HEK293 (cell line): Measurements from ENCODE around the gene LMBR1.
A peak's percentile ranks its signal among the peaks of the same experiment; 100 is the strongest.

Experiments
- FEZF1 ChIP-seq: fragments of 450-650 bp; formaldehyde crosslinking; IDR thresholded peaks from 2 replicates; pipeline ENCODE4 v1.5.1; 2016; ENCODE audit warnings: missing biosample characterization, missing genetic modification characterization
- GFI1B ChIP-seq: fragments of 450-650 bp; formaldehyde crosslinking; IDR thresholded peaks from 2 replicates; pipeline ENCODE4 v1.5.1; 2016; ENCODE audit warnings: missing biosample characterization, missing genetic modification characterization
- GLIS1 ChIP-seq: fragments of 450-650 bp; formaldehyde crosslinking; IDR thresholded peaks from 2 replicates; pipeline ENCODE4 v1.5.1; 2016; ENCODE audit warnings: missing biosample characterization, missing genetic modification characterization
- INSM2 ChIP-seq: fragments of 450-650 bp; formaldehyde crosslinking; IDR thresholded peaks from 2 replicates; pipeline ENCODE4 v1.5.1; 2016; ENCODE audit warnings: missing biosample characterization, missing genetic modification characterization
- KLF10 ChIP-seq: fragments of 450-650 bp; IDR thresholded peaks from 2 replicates; pipeline ENCODE4 v1.5.1; 2018; ENCODE audit warnings: missing biosample characterization, mild to moderate bottlenecking, missing genetic modification characterization
- MEIS1 ChIP-seq: sonication (generic); formaldehyde crosslinking; IDR thresholded peaks from 2 replicates; pipeline ENCODE4 v1.8.1; 2022; ENCODE audit warnings: missing genetic modification reagents, mild to moderate bottlenecking, borderline replicate concordance
- RBAK ChIP-seq: fragments of 450-650 bp; formaldehyde crosslinking; IDR thresholded peaks from 2 replicates; pipeline ENCODE4 v1.5.1; 2016; ENCODE audit warnings: missing biosample characterization, missing genetic modification characterization
- SALL2 ChIP-seq: fragments of 450-650 bp; formaldehyde crosslinking; IDR thresholded peaks from 2 replicates; pipeline ENCODE4 v1.5.0; 2017; ENCODE audit warnings: missing biosample characterization, mild to moderate bottlenecking, missing genetic modification characterization, borderline replicate concordance
- SCRT2 ChIP-seq: fragments of 450-650 bp; formaldehyde crosslinking; IDR thresholded peaks from 2 replicates; pipeline ENCODE4 v1.5.1; 2016; ENCODE audit warnings: missing biosample characterization, missing genetic modification characterization
- ZBTB48 ChIP-seq: fragments of 450-650 bp; formaldehyde crosslinking; IDR thresholded peaks from 2 replicates; pipeline ENCODE4 v1.5.1; 2016; ENCODE audit warnings: missing biosample characterization, missing genetic modification characterization
- ZBTB7A ChIP-seq: fragments of 450-650 bp; formaldehyde crosslinking; IDR thresholded peaks from 2 replicates; pipeline ENCODE4 v1.5.1; 2016; ENCODE audit warnings: low read depth, missing biosample characterization, missing genetic modification characterization
- ZFHX2 ChIP-seq: fragments of 450-650 bp; formaldehyde crosslinking; conservative IDR thresholded peaks from 2 replicates; pipeline ENCODE4 v1.5.1; 2016; ENCODE audit warnings: missing biosample characterization, missing genetic modification characterization
- ZNF112 ChIP-seq: fragments of 450-650 bp; formaldehyde crosslinking; IDR thresholded peaks from 2 replicates; pipeline ENCODE4 v1.5.0; 2017; ENCODE audit warnings: missing biosample characterization, missing genetic modification characterization
- ZNF18 ChIP-seq: fragments of 450-650 bp; formaldehyde crosslinking; IDR thresholded peaks from 2 replicates; pipeline ENCODE4 v1.5.1; 2016; ENCODE audit warnings: missing biosample characterization, missing genetic modification characterization
- ZNF184 ChIP-seq: fragments of 450-650 bp; IDR thresholded peaks from 2 replicates; pipeline ENCODE4 v1.5.1; 2018; ENCODE audit warnings: missing biosample characterization, mild to moderate bottlenecking, missing genetic modification characterization
- ZNF223 ChIP-seq: fragments of 450-650 bp; formaldehyde crosslinking; IDR thresholded peaks from 2 replicates; pipeline ENCODE4 v1.5.1; 2016; ENCODE audit warnings: missing biosample characterization, missing genetic modification characterization
- ZNF26 ChIP-seq: fragments of 450-650 bp; formaldehyde crosslinking; IDR thresholded peaks from 2 replicates; pipeline ENCODE4 v1.5.1; 2016; ENCODE audit warnings: missing biosample characterization, missing genetic modification characterization
- ZNF274 ChIP-seq, 2 experiments: fragments of 200-500 bp in 1 of 2; fragments of 450-650 bp in 1 of 2; sonication (Bioruptor generic) in 1 of 2; formaldehyde crosslinking in 1 of 2; IDR thresholded peaks; 2 replicates each; pipeline versions ENCODE4 v1.5.1 to v1.6.1; 2014 to 2016; ENCODE audit warnings: borderline replicate concordance in 1 of 2, inconsistent platforms in 1 of 2, low read length in 1 of 2, missing biosample characterization in 1 of 2, missing genetic modification characterization in 1 of 2
- ZNF324 ChIP-seq: fragments of 450-650 bp; formaldehyde crosslinking; IDR thresholded peaks from 2 replicates; pipeline ENCODE4 v1.5.1; 2016; ENCODE audit warnings: missing biosample characterization, missing genetic modification characterization
- ZNF37A ChIP-seq: fragments of 450-650 bp; IDR thresholded peaks from 2 replicates; pipeline ENCODE4 v1.5.1; 2018; ENCODE audit warnings: missing biosample characterization, missing genetic modification characterization
- ZNF426 ChIP-seq: fragments of 450-650 bp; formaldehyde crosslinking; IDR thresholded peaks from 2 replicates; pipeline ENCODE4 v1.5.1; 2017; ENCODE audit warnings: missing biosample characterization, missing genetic modification characterization, mild to moderate bottlenecking, inconsistent platforms, moderate library complexity
- ZNF521 ChIP-seq: fragments of 450-650 bp; formaldehyde crosslinking; IDR thresholded peaks from 2 replicates; pipeline ENCODE4 v1.5.1; 2017; ENCODE audit warnings: missing biosample characterization, mild to moderate bottlenecking, missing genetic modification characterization
- ZNF623 ChIP-seq: fragments of 450-650 bp; formaldehyde crosslinking; IDR thresholded peaks from 2 replicates; pipeline ENCODE4 v1.5.1; 2016; ENCODE audit warnings: missing biosample characterization, missing genetic modification characterization
- ZNF624 ChIP-seq: fragments of 450-650 bp; formaldehyde crosslinking; IDR thresholded peaks from 2 replicates; pipeline ENCODE4 v1.5.1; 2017; ENCODE audit warnings: missing biosample characterization, missing genetic modification characterization
- ZNF747 ChIP-seq: fragments of 450-650 bp; formaldehyde crosslinking; IDR thresholded peaks from 2 replicates; pipeline ENCODE4 v1.5.1; 2016; ENCODE audit warnings: missing biosample characterization, missing genetic modification characterization
- ZNF768 ChIP-seq: fragments of 450-650 bp; formaldehyde crosslinking; IDR thresholded peaks from 2 replicates; pipeline ENCODE4 v1.5.1; 2018; ENCODE audit warnings: missing biosample characterization, mild to moderate bottlenecking, missing genetic modification characterization
- ZNF830 ChIP-seq: fragments of 450-650 bp; IDR thresholded peaks from 2 replicates; pipeline ENCODE4 v1.5.0; 2018; ENCODE audit warnings: missing biosample characterization, missing genetic modification characterization, low read depth, mild to moderate bottlenecking, moderate library complexity
- ZXDB ChIP-seq: fragments of 450-650 bp; formaldehyde crosslinking; IDR thresholded peaks from 2 replicates; pipeline ENCODE4 v1.5.1; 2016; ENCODE audit warnings: missing biosample characterization, missing genetic modification characterization
- TF ChIP-seq, protein P1 (sequence below): sonication (generic); formaldehyde crosslinking; IDR thresholded peaks from 2 replicates; pipeline ENCODE4 v1.8.1; 2022; ENCODE audit warnings: mild to moderate bottlenecking, moderate library complexity, missing genetic modification reagents
- TF ChIP-seq, protein P2 (sequence below): fragments of 450-650 bp; formaldehyde crosslinking; IDR thresholded peaks from 2 replicates; pipeline ENCODE4 v1.5.1; 2016; ENCODE audit warnings: missing biosample characterization, missing genetic modification characterization

LMBR1 gene

DNA sequence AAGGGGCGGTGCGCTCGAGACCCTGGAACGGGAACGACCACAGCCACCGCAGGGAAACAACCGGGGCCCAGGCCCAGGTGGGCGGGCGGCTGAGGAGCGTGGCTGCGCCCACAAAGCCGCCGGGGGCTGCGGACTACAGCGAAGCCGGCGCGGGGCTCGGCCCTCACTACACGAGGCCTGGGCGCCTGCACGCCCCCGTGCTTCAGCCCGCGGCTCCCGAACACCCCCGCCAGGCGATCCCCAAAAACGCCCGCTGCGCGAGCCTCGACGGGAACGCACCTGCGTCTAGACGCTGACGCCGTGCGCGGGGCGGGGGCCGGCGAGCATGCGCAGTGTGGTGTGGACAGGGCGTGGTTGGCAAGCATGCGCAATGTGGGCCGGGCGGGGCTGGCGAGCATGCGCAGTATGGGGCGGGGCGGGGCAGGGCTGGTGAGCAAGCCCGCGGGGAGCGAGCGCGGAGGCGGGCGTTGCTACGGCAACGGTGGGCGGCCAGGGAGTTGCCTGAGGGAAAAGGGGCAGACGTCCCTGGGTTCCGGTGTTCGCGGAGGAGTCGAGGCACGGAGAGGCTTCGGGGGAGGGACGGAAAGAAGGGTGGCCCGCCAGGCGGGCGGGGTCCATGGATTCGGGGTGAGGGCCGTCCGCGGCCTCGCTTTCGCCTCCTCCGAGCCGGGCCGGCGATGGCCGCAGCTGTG, 252.6 kb downstream of the LMBR1 start, which contains the start of gene RNF32 (continued):
- no peak for TF ChIP-seq ZNF37A (tag by site-specific recombination)
- no peak for TF ChIP-seq RBAK (tag by site-specific recombination)
- peak; percentile 63 for TF ChIP-seq GLIS1 (tag by site-specific recombination)
- TF ChIP-seq ZNF26 (tag by site-specific recombination) = no peak
- TF ChIP-seq ZFHX2 = peak; percentile 93
- TF ChIP-seq ZNF768 (tag by site-specific recombination) = no peak
- TF ChIP-seq FEZF1 = no peak
- no peak for TF ChIP-seq ZNF184 (tag by site-specific recombination)
- no peak; the same call in 1 of the 2 replicates for TF ChIP-seq KLF10
- TF ChIP-seq ZNF623 = no peak
- no peak for TF ChIP-seq ZNF324 (tag by site-specific recombination)
- no peak for TF ChIP-seq ZNF223 (tag by site-specific recombination)
- TF ChIP-seq ZNF747 (tag by site-specific recombination) = no peak
- TF ChIP-seq ZNF624 (tag by site-specific recombination) = no peak
- TF ChIP-seq SCRT2 = no peak
- no peak for TF ChIP-seq GFI1B
- peak; percentile 66 for TF ChIP-seq ZXDB (tag by site-specific recombination)
- TF ChIP-seq ZBTB7A (tag by site-specific recombination) = peak; percentile 57; the same call in 1 of the 2 replicates
- TF ChIP-seq ZNF521 (tag by site-specific recombination) = no peak
- TF ChIP-seq ZNF112 (tag by site-specific recombination) = no peak
- no peak for TF ChIP-seq SALL2
- no peak for TF ChIP-seq INSM2
- TF ChIP-seq, protein P1, sequence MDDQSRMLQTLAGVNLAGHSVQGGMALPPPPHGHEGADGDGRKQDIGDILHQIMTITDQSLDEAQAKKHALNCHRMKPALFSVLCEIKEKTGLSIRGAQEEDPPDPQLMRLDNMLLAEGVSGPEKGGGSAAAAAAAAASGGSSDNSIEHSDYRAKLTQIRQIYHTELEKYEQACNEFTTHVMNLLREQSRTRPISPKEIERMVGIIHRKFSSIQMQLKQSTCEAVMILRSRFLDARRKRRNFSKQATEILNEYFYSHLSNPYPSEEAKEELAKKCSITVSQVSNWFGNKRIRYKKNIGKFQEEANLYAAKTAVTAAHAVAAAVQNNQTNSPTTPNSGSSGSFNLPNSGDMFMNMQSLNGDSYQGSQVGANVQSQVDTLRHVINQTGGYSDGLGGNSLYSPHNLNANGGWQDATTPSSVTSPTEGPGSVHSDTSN = peak; percentile 19
- no peak for TF ChIP-seq MEIS1 (CRISPR knock-in tag)
- TF ChIP-seq ZBTB48 (tag by site-specific recombination) = peak; percentile 81
- no peak for TF ChIP-seq ZNF18 (tag by site-specific recombination)
- TF ChIP-seq ZNF830 (tag by site-specific recombination) = no peak
- TF ChIP-seq ZNF426 (tag by site-specific recombination) = no peak
- TF ChIP-seq, protein P2, sequence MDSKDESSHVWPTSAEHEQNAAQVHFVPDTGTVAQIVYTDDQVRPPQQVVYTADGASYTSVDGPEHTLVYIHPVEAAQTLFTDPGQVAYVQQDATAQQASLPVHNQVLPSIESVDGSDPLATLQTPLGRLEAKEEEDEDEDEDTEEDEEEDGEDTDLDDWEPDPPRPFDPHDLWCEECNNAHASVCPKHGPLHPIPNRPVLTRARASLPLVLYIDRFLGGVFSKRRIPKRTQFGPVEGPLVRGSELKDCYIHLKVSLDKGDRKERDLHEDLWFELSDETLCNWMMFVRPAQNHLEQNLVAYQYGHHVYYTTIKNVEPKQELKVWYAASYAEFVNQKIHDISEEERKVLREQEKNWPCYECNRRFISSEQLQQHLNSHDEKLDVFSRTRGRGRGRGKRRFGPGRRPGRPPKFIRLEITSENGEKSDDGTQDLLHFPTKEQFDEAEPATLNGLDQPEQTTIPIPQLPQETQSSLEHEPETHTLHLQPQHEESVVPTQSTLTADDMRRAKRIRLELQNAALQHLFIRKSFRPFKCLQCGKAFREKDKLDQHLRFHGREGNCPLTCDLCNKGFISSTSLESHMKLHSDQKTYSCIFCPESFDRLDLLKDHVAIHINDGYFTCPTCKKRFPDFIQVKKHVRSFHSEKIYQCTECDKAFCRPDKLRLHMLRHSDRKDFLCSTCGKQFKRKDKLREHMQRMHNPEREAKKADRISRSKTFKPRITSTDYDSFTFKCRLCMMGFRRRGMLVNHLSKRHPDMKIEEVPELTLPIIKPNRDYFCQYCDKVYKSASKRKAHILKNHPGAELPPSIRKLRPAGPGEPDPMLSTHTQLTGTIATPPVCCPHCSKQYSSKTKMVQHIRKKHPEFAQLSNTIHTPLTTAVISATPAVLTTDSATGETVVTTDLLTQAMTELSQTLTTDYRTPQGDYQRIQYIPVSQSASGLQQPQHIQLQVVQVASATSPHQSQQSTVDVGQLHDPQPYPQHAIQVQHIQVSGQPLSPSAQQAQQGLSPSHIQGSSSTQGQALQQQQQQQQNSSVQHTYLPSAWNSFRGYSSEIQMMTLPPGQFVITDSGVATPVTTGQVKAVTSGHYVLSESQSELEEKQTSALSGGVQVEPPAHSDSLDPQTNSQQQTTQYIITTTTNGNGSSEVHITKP (tag by site-specific recombination) = no peak
- no peak for TF ChIP-seq ZNF274 (IDR thresholded peaks at IDR 0.05; ENCODE audit: low read length)
- no peak for TF ChIP-seq ZNF274 (tag by site-specific recombination; IDR thresholded peaks at IDR 0.05; ENCODE audit: borderline replicate concordance)
